ENCODE results near the gene PPM1E. TPM values are rescaled to one million over a fixed set of nuclear protein-coding genes. Genes with fewer than 3 reads are reported as not detected.
"Not testable (repeated sequence)": the region's sequence is repeated elsewhere in the genome, so short reads cannot be mapped to it uniquely, and the experiment has no call there.

The PPM1E gene
- total RNA-seq, 1 donor, result not detected

GRCh38 chr17:58806046-58806445, 50.4 kb downstream of the PPM1E start:
- Histone ChIP-seq H3K4me1 (ENCODE audit: insufficient read depth, low read length) (no peaks in the 10 kb centered on the region), H3K9me3 (ENCODE audit: low read depth, low read length) (peaks cover 6% of the 10 kb centered on the region), H3K4me3 (ENCODE audit: low read length) (no peak overlapping the region), H3K27me3 (ENCODE audit: insufficient read depth, low read length) (peaks cover 4% of the 10 kb centered on the region)

- H3K27me3 ChIP-seq (ENCODE audit: insufficient read depth, low read length), result no peaks in the 10 kb centered on the region
- H3K9me3 ChIP-seq (ENCODE audit: low read depth, low read length), result no peaks in the 10 kb centered on the region
- no peaks in the 10 kb centered on the region for H3K4me1 ChIP-seq (ENCODE audit: insufficient read depth, low read length)
- no peak overlapping the region for H3K4me3 ChIP-seq (ENCODE audit: low read length)
Measured at GRCh38 chr17:58808609-58809563, 53.2 kb downstream of the PPM1E start.

GRCh38 chr17:58809564-58809936, 53.9 kb downstream of the PPM1E start:
- Histone ChIP-seq H3K27me3 (ENCODE audit: insufficient read depth, low read length) (no peaks in the 10 kb centered on the region), H3K4me1 (ENCODE audit: insufficient read depth, low read length) (no peaks in the 10 kb centered on the region), H3K4me3 (ENCODE audit: low read length) (no peak overlapping the region), H3K9me3 (ENCODE audit: low read depth, low read length) (no peaks in the 10 kb centered on the region)

- H3K4me1 ChIP-seq (ENCODE audit: insufficient read depth, low read length), result no peaks in the 10 kb centered on the region
- H3K4me3 ChIP-seq (ENCODE audit: low read length), result no peak overlapping the region
- no peaks in the 10 kb centered on the region for H3K27me3 ChIP-seq (ENCODE audit: insufficient read depth, low read length)
- no peaks in the 10 kb centered on the region for H3K9me3 ChIP-seq (ENCODE audit: low read depth, low read length)
Measured at GRCh38 chr17:58811290-58811689, 55.6 kb downstream of the PPM1E start.

- no peaks in the 10 kb centered on the region for H3K27me3 ChIP-seq (ENCODE audit: insufficient read depth, low read length)
- no peaks in the 10 kb centered on the region for H3K9me3 ChIP-seq (ENCODE audit: low read depth, low read length)
- H3K4me3 ChIP-seq (ENCODE audit: low read length), result no peak overlapping the region
- H3K4me1 ChIP-seq (ENCODE audit: insufficient read depth, low read length), result no peaks in the 10 kb centered on the region
Measured at GRCh38 chr17:58813712-58814111, 58.1 kb downstream of the PPM1E start.

- no peaks in the 10 kb centered on the region for H3K4me1 ChIP-seq (ENCODE audit: insufficient read depth, low read length)
- H3K9me3 ChIP-seq (ENCODE audit: low read depth, low read length), result no peaks in the 10 kb centered on the region
- no peak overlapping the region for H3K4me3 ChIP-seq (ENCODE audit: low read length)
- H3K27me3 ChIP-seq (ENCODE audit: insufficient read depth, low read length), result peaks cover 2% of the 10 kb centered on the region
Measured at GRCh38 chr17:58818654-58819053, 63.0 kb downstream of the PPM1E start.

GRCh38 chr17:58822148-58823050, 66.7 kb downstream of the PPM1E start:
- Histone ChIP-seq H3K4me3 (ENCODE audit: low read length) (no peak overlapping the region), H3K27me3 (ENCODE audit: insufficient read depth, low read length) (peaks cover 2% of the 10 kb centered on the region), H3K4me1 (ENCODE audit: insufficient read depth, low read length) (no peaks in the 10 kb centered on the region), H3K9me3 (ENCODE audit: low read depth, low read length) (no peaks in the 10 kb centered on the region)

GRCh38 chr17:58823051-58823525, 67.4 kb downstream of the PPM1E start:
- Histone ChIP-seq H3K4me1 (ENCODE audit: insufficient read depth, low read length) (no peaks in the 10 kb centered on the region), H3K27me3 (ENCODE audit: insufficient read depth, low read length) (peaks cover 2% of the 10 kb centered on the region), H3K9me3 (ENCODE audit: low read depth, low read length) (no peaks in the 10 kb centered on the region), H3K4me3 (ENCODE audit: low read length) (no peak overlapping the region)

GRCh38 chr17:58829172-58829637, 73.6 kb downstream of the PPM1E start:
- peaks cover 4% of the 10 kb centered on the region for H3K27me3 ChIP-seq (ENCODE audit: insufficient read depth, low read length)
- H3K4me3 ChIP-seq (ENCODE audit: low read length), result no peak overlapping the region
- no peaks in the 10 kb centered on the region for H3K4me1 ChIP-seq (ENCODE audit: insufficient read depth, low read length)
- H3K9me3 ChIP-seq (ENCODE audit: low read depth, low read length), result no peaks in the 10 kb centered on the region

- no peaks in the 10 kb centered on the region for H3K9me3 ChIP-seq (ENCODE audit: low read depth, low read length)
- H3K4me3 ChIP-seq (ENCODE audit: low read length), result no peak overlapping the region
- H3K4me1 ChIP-seq (ENCODE audit: insufficient read depth, low read length), result no peaks in the 10 kb centered on the region
- peaks cover 12% of the 10 kb centered on the region for H3K27me3 ChIP-seq (ENCODE audit: insufficient read depth, low read length)
Measured at GRCh38 chr17:58831780-58832179, 76.1 kb downstream of the PPM1E start.

- Histone ChIP-seq H3K4me3 (ENCODE audit: low read length) (no peak overlapping the region), H3K27me3 (ENCODE audit: insufficient read depth, low read length) (peaks cover 12% of the 10 kb centered on the region), H3K4me1 (ENCODE audit: insufficient read depth, low read length) (no peaks in the 10 kb centered on the region), H3K9me3 (ENCODE audit: low read depth, low read length) (no peaks in the 10 kb centered on the region)
Measured at GRCh38 chr17:58832514-58832913, 76.9 kb downstream of the PPM1E start.

GRCh38 chr17:58837699-58838098, 82.0 kb downstream of the PPM1E start:
- Histone ChIP-seq H3K9me3 (ENCODE audit: low read depth, low read length) (no peaks in the 10 kb centered on the region), H3K27me3 (ENCODE audit: insufficient read depth, low read length) (peaks cover 12% of the 10 kb centered on the region), H3K4me1 (ENCODE audit: insufficient read depth, low read length) (no peaks in the 10 kb centered on the region), H3K4me3 (ENCODE audit: low read length) (no peak overlapping the region)

GRCh38 chr17:58840820-58841612, 85.4 kb downstream of the PPM1E start:
- Histone ChIP-seq H3K27me3 (ENCODE audit: insufficient read depth, low read length) (no peaks in the 10 kb centered on the region), H3K9me3 (ENCODE audit: low read depth, low read length) (no peaks in the 10 kb centered on the region), H3K4me3 (ENCODE audit: low read length) (no peak overlapping the region), H3K4me1 (ENCODE audit: insufficient read depth, low read length) (no peaks in the 10 kb centered on the region)

GRCh38 chr17:58846413-58846812, 90.8 kb downstream of the PPM1E start:
- H3K4me3 ChIP-seq (ENCODE audit: low read length); H3K27me3 ChIP-seq (ENCODE audit: insufficient read depth, low read length); H3K4me1 ChIP-seq (ENCODE audit: insufficient read depth, low read length); H3K9me3 ChIP-seq (ENCODE audit: low read depth, low read length): not testable (repeated sequence)

All from mononuclear cell (primary cell).